SU-DHL-6 (cell line): ENCODE results near the gene ROGDI.

ENCODE experiments used
- CTCF ChIP-seq: fragments of 200-600 bp; sonication (generic); IDR thresholded peaks from one replicate; pipeline ENCODE4 v1.5.1; 2017; ENCODE audit warnings: antibody characterized with exemption, mild to moderate bottlenecking, low read length, moderate library complexity; ENCODE audit not compliant: insufficient read depth, poor library complexity, severe bottlenecking
- EZH2phosphoT487 ChIP-seq: fragments of 200-600 bp; sonication (generic), shearing (Covaris generic); conservative IDR thresholded peaks from 2 replicates; pipeline ENCODE4 v1.6.1; 2018; ENCODE audit warnings: mild to moderate bottlenecking, antibody characterized with exemption, low read length, moderate library complexity, mixed read lengths

- no peak for TF ChIP-seq CTCF
- TF ChIP-seq EZH2phosphoT487: no peak
Measured at GRCh38 chr16:4837733-4838501, 35.5 kb upstream of the ROGDI start.
